Peyer's patch (tissue), 4 donors: ENCODE results near the gene POLR2J2.
"Not testable (repeated sequence)": the region's sequence is repeated elsewhere in the genome, so short reads cannot be mapped to it uniquely, and the experiment has no call there.

ENCODE experiments used
- CTCF ChIP-seq, 6 experiments: fragments of 450-650 bp in 4 of 6; fragments of 200-600 bp in 2 of 6; sonication (generic) in 1 of 6; IDR thresholded peaks; one replicate each; pipeline ENCODE4 v1.5.1; 2017 to 2019; ENCODE audit warnings: antibody characterized with exemption in 6 of 6, mild to moderate bottlenecking in 3 of 6, moderate library complexity in 1 of 6
- POLR2A ChIP-seq, 2 donors: fragments of 450-650 bp; IDR thresholded peaks; one replicate each; pipeline ENCODE4 v1.5.1; 2017; ENCODE audit warnings: antibody characterized with exemption in 2 of 2, mild to moderate bottlenecking in 2 of 2, moderate library complexity in 2 of 2

- TF ChIP-seq CTCF, POLR2A (IDR thresholded peaks at IDR 0.05): not testable (repeated sequence)
Observed at GRCh38 chr7:102667523-102667922, 3.9 kb downstream of the POLR2J2 start.
